CD1c-positive myeloid dendritic cell (primary cell): ENCODE results near the gene GRIK2.

Experiments used
- DNase-seq: peaks from one replicate; pipeline ENCODE4 v3.0.0-alpha.2; 2016; ENCODE audit errors: extremely low spot score

Gene GRIK2

DNA sequence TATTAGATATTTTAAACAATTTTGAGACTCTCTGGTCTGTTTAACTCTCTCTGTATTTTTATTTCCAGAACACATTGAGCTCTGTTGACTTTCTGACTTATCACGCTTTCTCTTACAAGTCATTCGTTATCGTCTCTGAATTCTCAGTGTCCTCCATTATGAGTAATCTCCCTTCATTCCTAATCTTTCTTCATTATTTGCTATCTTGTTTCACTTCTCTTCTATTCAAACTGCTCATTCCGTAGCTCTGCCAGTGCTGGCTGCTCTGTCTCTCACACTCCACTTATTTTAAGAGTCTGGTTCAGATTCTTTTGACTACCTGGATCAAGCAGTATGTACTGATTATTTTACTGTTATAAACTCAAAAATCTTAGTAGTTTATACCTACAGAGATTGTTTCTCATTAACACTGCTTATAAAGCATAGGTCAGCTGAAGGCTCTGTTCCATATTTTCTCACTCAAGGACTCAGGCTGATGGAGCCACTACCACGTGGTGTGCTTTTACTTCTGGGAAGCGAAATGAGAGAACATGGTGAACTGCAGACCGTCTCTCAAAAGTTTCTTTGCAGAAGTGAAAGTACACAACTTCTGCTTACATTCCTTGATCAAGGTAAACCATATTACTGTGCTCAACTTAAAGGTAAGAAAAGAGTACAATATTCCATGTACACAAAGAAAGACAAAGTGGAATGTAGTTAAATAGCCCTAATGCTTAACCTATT lies 485.2 kb downstream of the GRIK2 start:
- no peak for DNase-seq

DNA sequence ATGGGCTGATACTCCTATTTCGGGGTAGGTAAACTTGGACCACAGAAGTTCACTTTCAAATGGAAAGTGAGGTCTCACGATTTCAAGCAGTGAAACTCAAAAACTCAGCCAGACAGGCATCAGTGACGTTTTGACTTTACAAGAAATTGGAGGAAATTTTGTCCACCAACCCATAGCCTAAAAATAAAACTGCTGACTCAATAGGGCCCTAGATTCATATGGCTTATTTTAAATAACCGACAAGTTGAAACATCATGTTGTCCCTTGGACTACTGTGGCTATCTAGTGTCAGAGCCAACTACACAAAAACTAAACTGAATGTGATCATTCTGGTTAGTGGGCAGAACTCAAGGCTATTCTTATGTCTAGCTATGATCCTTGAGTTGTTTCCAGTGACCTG lies 486.3 kb downstream of the GRIK2 start:
- DNase-seq, result no peak

DNA sequence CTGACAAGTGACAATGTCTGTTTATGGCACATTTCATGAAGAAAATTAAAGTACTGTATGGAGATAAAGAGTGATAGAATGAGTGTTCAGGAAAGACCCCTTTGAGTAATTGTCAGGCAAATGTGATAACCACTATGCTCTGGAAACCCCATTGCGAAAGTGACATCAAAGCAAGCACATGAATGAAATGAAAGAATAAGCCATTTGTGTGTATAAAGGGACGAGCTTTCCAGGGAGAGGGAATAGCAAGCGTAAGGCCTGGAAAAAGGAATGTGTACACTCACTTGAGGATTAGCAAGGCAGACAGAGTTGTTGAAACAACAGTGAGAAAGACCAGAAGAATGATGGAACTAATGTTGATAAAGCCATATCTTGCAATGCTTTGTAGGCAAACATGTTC lies 490.0 kb downstream of the GRIK2 start:
- DNase-seq, result no peak

GRCh38 chr6:101887532-101887931 lies 494.0 kb downstream of the GRIK2 start:
- no peak for DNase-seq

GRCh38 chr6:101907356-101908217 lies 514.1 kb downstream of the GRIK2 start:
- DNase-seq, result no peak

- DNase-seq, result no peak
These were observed 515.9 kb downstream of the GRIK2 start for GRCh38 chr6:101909366-101909765.

DNA sequence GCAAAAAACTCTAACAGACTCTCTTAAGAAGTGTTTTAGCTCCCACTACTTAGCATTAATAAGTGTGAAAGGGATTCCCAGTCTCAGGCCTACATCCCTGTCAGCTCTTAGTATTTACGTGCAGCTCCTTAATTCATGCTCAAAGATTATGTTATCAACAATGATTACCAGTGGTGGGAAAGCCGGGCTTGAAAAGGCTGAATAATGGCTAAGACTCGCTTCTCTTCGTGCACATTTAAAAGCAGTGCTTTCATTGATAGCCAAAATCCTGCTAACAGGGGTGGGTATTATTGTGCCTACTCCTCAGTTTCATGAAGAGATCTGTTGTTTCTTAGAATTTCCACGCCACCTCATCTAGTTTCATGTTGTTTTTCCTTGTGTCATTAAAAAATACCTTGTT lies 518.8 kb downstream of the GRIK2 start:
- no peak for DNase-seq

DNA sequence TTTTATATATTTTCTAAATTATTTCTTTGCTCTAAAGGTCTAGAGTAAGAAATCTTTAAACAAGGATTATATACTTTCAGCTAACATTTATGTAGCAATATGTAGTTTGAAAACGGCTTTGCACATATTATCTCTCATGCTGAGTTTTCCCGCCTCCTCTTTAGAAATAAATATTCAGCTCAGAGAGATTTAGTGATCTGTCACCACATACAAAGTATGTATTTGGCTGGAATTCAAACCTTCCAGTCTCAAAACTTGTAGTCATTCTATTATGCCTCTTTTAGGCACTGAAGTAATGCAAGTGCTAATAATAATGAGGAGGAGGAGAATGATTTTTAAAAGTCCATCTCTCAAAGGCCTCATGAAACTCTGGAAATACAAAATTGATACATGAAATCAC lies 525.0 kb downstream of the GRIK2 start:
- DNase-seq, result no peak

DNA sequence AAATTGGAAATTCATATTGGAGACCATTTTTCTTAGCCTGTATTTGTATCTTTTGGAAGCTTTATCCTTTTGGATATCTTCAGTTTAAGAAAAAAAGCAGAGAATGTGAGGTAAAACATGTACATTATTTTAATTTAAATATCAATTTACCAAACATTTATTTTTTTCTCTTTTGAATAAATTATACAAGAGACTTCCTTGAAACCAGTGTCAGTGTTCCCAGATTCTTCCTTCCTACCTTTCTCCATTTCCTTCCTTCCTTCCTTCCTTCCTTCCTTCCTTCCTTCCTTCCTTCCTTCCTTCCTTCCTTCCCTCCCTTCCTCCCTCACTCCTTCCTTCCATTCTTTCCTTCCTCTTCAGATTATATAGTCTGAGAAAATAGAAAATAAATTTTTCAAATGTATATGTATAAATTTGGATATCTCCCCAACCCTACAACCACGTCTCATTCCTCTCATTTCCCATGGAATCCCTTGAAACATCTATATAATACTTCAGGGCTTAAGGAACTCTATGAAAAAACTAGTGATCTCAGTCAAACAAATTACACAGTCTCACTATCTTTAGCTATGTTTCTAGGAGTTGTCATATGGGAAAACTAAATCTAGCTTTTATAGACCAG lies 528.4 kb downstream of the GRIK2 start:
- no peak for DNase-seq

DNA sequence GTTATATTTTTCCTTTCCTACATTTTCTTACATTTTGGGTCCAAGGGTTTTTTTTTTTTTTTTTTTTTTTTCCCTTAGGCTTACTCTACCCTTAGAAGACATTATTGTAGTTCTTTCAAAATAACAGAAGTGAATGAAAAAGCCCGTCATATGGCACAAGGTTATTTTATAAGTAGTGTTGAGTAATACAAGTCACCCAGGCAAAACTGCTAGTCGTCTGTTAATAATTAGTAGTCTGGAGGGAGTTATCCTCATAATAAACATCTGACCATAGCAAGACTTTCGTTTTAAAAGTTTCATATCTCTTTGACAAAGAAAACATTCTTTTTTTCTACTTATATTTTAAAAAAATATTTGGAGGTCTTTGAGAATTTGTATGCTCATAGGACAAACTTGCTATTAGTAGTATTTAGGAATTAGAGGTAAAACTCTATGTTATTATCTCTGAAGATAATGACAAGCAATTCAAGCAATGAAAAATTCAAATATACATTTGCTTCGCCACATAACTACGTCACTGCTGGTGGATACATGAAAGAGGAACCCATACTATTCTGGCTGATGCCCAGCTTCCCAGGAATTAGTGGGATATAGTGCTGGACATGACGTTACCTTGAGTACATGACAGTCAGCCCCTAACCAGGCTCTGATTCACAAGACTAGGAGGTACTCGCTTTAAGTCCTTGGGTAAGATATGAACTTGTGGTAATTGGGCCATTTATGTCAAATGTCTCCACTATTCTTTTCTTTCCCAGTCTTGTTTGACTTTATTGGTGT lies 532.8 kb downstream of the GRIK2 start:
- no peak for DNase-seq

DNA sequence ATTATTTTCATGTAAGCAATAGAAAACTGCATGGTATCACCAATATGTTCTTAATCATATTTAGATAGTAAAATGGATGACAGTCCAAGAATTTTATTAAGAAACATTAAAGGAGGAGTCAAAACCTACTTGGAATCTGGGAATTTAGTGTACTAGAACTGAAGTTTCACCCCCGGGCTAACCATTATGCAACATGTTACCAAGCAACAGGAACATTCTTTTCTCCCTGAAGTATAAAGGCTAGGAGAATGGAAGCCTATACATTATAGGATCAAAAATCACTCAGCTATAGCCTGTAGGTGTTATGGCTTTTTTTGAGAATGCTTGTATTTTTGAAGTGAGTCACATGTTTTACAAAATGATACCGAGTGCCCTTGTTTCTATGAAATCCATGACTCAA lies 538.3 kb downstream of the GRIK2 start:
- DNase-seq, result no peak

- DNase-seq, result no peak
These were observed 539.2 kb downstream of the GRIK2 start for GRCh38 chr6:101932704-101933103.

DNA sequence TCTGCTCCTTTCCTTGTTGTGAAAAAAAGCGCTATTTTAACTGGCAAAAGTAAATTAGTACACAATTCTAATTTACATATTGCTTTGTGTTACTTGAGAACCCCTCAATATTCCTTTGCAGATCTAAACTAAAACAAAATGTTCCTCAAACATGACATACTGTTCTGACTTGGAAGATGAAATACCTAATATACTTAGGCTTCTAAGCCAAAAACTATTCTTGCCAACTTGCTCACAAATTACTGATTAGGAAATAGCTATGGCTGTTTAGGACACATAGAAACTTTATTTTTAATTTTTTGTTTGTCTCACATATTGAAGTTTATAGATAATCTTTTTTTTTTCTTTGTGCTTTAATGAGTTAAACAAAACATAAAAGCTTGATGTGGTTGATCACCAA lies 542.2 kb downstream of the GRIK2 start:
- no peak for DNase-seq

DNA sequence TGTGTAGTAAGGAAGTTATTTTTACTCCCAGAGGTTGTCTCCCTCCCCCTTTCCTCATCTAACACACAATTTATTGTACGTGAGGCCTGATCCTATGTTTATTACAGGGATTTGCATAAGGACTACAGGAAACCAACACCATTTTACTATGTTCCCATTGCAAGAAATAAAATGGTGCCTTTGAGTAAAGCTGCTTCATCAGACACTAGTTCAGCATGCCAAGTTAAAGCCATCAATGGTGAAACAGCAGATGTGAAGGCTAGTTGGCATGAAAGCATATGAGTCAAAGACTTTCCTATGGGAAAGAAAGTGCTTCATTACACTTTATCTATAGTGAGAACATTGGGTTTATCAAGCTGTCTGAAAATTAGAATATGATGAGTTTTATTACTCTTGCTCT lies 543.0 kb downstream of the GRIK2 start:
- no peak for DNase-seq

GRCh38 chr6:101937108-101937507 lies 543.6 kb downstream of the GRIK2 start:
- DNase-seq, result no peak

- no peak for DNase-seq
These were observed 546.9 kb downstream of the GRIK2 start for GRCh38 chr6:101940391-101940790.

GRCh38 chr6:101956961-101957360 lies 563.5 kb downstream of the GRIK2 start:
- no peak for DNase-seq

DNA sequence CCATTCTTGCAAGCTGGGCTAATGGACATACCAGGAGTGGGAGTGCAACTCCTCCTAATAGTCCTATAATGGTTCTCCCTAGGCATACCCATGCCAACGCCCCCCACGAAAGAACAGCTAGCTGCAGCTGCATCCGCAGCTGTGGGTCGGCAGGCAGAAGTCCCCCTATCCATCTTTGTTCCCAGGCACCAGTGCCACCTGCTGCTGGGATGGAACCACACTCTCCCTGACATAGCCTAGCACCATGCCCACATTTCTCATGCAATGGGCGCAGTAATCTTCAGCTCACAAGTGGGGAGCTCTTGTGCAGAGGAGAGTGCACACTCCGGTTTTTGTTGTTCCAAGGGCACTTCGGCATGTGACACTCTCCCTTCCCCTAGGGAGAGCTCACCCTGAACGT lies 567.8 kb downstream of the GRIK2 start:
- DNase-seq, result no peak

DNA sequence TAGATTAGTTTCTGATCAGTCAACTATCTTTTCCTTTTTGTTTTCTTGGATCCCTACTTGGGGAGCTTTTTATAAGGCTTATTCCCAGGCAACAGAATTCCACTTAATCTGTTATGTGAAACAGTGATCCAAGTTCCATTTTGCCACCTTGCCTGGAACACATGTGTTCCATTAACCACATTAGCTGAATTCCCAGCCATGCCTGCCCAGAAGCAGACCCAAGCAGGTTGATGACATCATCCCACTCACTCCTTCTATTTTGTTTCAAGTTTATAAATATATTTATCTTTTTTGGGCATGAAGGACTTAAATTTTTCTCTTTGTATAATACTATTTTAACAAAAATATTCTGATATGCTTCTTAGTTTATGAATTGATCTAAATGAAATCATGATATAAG lies 587.4 kb downstream of the GRIK2 start:
- DNase-seq, result no peak

- no peak for DNase-seq
These were observed 593.0 kb downstream of the GRIK2 start for GRCh38 chr6:101986476-101986875.

- DNase-seq, result no peak
These were observed 598.8 kb downstream of the GRIK2 start for GRCh38 chr6:101992286-101992685.

DNA sequence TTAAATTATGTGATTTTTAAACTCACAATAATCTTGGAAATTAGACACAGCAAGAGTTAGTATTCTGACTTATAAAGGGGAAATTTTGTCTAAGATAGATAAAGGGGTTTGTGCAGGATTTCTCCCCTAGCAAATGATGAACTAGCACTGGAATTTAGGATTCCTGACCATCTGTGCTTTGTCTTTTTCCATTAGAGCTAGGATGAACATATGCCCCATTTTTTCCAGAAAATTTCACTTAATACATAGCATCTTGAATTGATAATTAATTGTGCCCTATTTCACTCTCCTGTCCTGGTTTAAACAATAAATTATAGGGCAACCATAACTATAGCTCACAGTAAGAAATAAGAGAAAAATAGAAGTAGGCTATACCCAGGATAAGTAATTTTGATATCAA lies 601.0 kb downstream of the GRIK2 start:
- no peak for DNase-seq
